ENCODE results near the gene MAPK8IP2.
A peak's percentile ranks its signal among the peaks of the same experiment; 100 is the strongest.
"Not testable (repeated sequence)": the region's sequence is repeated elsewhere in the genome, so short reads cannot be mapped to it uniquely, and the experiment has no call there.

MAPK8IP2 gene

DNA sequence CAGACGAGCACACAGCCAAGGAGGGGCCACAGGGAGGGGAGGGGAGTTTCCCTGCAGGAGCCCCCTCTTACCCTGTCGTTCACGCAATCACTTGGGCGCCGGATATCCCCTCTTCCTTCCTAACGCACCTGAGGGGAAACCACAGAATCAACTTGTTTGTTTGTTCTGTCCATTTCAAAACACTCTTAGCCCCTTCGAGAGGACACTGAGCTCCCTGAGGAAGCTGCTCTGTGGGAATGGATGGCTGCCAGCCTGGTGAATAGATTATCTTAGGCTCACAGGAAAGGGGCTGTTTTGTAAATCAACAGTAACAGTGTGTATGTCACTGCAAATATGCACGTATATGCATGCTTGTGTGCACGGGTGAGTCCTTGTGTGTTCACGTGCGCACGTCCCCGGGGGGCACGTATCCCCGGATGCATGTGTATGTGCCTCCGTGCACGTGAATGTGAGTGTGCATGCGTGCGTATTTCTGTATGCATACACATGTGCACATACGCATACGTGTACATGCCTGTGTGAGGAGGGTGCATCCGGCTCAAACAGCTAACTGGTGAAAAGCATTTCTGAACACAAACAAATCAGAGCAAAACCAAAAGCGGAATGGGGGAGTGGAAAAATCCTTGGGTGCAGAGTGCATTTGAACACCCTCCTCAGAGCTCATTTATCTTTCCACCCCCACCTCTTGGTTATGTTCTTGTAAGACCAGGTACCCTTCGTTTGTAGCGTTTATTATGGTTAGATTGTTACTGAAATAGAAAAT lies 20.2 kb downstream of the MAPK8IP2 start:
- peak; percentile 82 for DNase-seq

DNA sequence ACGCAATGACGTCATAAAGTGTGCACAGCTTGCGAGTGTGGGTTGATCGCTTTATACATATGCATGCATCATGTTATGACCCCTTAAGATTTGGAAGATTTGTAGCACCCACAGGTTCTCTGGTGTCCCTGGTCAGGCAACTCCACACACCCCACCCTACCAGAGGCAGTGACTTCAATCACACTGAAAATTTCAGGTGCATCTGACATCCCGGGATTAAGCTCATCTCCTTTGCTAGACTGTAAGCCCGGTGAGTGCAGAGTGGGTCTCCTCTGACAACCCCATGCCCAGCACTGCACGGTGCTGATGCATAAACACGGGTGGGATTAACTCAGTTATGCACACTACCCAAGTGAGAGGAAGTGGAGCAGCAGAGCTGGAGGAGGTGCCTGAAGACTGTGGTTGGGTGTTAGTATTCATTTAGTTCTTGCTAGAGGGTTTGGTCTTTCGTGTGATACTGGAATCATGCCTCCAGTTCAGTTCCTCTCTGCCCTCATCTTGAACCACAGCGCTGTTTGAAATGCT lies 20.8 kb downstream of the MAPK8IP2 start:
- DNase-seq, result peak; percentile 6

DNA sequence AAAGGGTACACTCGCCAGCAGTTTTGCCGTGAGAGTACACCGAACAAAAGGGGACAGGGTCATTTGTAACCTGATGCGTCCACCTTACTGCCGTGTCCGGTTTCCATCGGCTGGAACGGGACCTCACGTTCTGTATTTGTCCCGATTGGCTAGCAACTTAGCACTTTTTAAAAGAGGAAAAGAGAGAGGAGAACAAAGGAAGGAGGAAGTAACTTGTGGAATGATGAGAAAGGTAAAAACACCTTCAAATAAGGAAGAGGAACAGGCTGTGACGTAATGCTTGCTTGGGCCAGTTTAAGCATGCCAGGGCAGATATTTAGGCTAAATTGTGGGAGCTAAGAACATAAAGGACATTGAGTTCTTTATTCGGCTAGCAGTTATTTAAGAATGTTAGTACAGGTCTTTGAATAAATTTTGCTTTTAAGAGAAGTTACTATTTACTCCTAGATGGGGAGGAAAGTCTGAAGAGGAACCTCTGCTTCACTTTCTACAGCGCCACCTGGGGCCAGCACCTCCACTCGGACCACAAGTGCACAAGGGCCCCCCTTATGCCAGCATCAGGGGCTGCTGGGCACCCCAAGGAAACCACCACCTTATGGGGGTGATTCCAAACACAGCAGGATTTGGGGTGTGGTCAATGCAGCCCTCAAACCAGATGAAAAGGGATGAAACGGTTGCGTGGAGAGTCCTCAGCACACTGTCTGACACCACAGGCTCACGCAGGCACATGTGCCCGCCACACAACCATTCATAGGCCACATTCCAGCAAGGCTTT lies 21.5 kb downstream of the MAPK8IP2 start:
- no peak for DNase-seq

GRCh38 chr22:50622723-50623327 lies 22.2 kb downstream of the MAPK8IP2 start:
- peak; percentile 87 for DNase-seq

DNA sequence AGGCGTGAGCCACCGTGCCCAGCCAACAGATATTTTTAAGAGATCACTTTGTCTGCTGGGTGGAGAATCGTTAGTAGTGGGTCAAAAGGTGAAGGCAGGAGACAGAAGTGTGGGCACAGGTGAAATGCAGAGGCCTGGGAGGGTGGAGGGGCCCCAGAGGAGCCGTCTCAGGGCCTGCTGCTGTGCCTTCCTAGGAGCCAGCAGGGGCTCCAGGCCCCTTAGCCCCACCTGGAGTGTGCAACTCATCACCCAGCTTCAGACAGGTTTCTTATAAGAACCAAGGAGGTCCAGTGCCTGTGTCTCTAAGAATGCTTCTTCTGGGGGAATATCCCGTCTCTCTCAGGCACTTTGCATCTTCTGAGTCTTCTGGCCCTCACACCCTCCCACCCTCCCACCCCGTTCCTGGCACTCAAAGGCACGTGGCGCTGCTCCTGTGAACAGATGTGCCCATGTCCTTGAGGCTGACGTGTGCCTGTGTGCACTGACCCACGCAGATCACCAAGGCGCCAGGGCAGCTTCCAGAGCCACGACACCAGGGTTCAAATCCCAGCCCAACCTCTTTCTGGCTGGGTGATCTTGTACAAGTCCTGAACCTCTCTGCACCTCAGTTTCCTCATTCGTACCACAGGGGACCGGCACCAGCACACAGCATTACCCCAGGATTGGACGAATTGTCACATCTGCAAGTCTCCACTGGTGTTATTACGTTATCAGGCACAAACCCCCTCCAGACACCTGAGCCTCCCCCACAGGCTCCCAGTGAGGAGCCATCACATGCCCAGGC lies 23.9 kb downstream of the MAPK8IP2 start:
- DNase-seq, result peak; percentile 22

GRCh38 chr22:50625131-50625567 lies 24.6 kb downstream of the MAPK8IP2 start:
- no peak for DNase-seq

DNA sequence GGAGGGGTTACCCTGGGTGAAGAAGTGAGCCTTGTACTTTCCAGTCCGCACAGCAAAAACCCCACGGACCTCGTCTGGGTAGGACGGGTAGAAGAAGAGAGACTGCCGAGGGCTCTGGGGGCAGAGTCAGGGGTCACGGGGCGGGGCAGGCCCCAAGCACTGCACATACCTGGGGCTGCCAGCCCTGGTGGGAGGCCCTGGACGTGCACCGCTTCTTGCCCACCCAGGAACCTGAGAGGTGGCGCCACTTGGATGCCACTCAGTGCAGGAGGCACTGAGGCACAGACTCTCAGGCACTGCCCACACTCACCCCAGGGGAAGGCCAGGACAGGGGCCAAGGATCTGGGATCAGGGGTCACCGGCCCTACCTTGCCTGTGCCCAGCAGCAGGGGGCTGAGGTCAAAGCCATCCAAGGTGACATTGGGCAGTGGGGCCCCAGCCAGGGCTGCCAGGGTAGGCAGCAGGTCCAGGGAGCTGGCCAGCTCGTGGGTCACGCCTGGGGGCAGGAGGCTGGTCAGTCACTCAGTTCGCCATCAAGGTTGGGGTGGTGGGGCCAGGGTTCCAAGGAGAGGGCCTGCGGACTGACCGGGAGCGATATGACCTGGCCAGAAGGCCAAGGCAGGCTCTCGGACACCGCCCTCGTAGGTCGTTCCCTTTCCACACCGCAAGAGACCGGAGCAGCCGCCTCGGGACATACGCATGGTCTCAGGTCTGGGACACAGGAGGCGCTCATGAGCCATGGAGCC lies 25.1 kb downstream of the MAPK8IP2 start:
- no peak for DNase-seq

DNA sequence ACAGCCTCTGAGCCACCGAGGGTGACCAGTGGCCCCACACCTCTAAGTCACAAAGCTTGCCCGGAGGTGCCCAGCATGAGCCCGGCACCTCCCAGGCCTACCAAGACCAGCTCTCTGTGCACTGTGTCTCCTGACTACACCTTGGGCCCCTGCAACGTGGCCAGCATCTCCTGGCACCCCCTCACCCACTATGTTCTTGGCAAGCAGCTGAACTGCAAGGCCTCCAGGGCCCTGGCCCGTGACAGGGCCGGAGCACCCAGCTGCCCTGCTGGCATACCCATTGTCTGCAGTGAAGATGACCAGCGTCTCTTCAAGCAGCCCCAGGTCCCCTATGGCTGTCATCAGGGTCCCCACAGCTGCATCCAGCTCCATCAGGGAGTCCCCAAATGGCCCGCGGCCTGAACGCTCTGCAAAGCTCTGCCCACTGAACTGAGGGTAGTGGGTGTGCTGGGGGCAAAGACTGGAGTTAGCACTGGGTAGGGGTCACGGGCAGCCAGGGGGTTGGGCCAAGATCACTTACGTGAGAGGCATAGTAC lies 25.8 kb downstream of the MAPK8IP2 start:
- DNase-seq, result no peak

DNA sequence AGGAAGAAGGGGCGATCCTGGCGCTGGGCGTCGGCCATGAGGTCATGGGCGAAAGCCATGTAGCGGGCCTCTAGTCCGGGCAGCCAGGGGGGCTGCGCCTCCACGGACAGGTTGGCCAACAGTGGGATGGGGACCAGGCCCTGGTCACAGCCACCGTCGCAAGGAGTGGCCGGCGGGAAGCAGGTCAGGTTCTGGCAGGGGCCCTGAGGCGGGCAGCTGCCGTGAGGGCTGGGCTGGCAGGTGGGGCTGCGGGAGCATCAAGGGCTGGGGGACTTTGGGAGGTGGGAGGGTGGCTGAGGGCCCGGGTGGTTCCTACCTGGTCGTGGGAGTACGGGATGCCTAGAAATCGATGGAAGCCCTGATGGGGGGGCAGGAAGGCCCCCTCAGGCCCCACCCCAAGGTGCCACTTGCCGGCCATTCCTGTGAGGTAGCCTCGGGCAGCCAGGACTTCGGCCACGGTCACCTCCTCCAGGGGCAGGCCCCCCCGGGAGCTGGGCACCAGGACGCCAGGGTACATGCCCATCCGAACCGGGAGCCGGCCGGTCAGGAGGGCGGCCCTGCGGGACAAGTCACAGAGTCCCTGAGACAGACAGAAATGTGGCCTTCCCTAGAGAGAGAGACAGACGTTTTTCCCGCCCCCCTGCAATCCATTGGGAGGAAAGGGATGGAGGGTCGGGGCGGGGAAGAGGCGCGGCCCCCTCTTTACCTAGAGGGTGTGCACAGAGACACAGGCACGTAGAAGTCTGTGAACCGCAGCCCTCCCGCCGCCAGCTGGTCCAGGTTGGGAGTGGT lies 26.5 kb downstream of the MAPK8IP2 start:
- peak; percentile 29 for DNase-seq

- peak; percentile 73 for DNase-seq
Observed at GRCh38 chr22:50627642-50628542, 27.3 kb downstream of the MAPK8IP2 start, which contains the start of gene ARSA. TSS of gene ARSA (minus strand) at chr22:50628152. CDS start at chr22:50627779, 373 bp downstream.

DNA sequence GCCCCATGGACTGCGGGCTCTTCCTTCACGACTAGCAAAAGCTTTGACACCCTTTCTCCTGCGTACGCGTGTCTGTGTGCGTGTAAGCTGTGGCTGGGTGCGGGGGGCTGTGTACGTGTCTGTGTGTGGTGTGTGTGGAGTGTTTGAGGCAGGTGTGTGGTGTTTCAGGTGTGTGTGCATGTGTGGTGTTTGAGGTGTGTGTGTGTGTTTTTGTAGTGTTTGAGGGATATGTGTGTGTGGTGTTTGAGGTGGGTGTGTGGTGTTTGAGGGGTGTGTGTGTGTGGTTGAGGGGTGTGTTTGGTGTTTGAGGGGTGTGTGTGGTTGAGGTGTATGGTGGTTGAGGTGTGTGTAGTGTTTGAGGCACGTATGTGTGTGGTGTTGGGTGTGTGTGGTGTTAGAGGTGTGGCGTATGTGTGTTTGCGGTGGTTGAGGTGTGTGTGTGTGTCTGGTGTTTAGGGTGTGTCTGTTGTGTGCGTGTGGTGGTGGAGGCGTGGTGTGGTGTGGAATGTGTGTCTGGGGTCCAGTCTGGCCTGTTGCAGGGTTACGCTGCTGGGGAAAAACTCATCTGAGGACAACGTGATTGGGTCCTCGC lies 28.0 kb downstream of the MAPK8IP2 start:
- no peak for DNase-seq

DNA sequence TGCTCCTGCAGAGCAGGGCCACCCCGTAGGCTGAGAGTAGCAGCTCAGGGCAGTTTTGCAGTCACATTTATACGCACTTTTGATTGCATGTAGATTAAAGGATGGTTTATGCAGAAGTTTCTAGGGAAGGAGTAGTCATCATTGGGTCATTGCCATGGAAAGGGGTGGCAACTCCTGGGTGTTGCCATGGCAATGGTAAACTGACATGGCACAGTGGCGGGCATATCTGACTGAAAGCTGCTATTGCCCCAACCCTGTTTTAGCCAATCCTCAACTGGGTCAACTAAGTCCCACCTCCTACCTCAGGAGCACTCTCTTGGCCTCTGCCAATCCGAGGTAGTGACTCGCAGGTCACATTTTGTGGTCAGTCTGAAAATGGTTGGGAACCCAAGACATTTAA lies 29.8 kb downstream of the MAPK8IP2 start:
- peak; percentile 7 for DNase-seq

DNA sequence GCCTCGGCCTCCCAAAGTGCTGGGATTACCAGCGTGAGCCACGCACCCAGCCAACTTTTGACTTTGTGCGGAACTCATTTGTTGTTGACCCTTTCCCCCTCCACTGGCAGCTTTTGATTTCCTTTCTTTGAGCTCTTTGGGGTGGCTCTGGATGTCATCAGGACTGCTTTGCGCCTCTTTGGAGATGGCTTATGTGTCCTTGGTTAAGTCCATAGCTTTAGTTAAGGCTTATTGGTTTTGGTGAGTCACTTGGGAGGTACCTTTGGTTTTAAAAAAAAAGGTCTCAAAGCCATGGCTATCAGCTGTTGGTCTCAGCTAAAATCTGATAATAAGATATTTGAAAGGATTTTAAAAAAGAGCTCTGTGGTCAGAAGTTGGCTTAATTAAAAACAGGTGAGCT lies 32.5 kb downstream of the MAPK8IP2 start:
- no peak for DNase-seq

DNA sequence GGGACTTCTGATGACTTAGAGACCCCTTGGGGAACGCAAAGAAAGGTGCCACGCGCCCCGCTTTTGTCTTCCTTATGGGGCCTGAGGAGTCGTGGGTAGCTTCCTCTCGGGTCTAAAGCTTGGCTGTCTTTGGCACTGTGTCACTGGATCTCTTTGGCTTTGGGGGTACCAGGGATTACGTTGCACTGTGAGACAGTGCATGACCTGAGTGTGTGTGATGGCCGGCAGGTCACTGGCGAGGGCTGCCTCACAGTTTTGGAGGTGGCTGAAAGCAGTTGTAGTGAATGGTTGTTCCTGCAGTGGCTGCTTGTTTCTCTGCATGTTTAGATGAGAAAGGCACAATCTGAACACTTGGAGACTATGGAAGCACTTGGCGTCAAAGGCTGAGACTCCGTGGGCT lies 33.2 kb downstream of the MAPK8IP2 start:
- no peak for DNase-seq

GRCh38 chr22:50635591-50635990 lies 35.0 kb downstream of the MAPK8IP2 start:
- DNase-seq, result no peak

- not testable (repeated sequence) for DNase-seq
Observed at GRCh38 chr22:50640296-50640695, 39.7 kb downstream of the MAPK8IP2 start.

DNA sequence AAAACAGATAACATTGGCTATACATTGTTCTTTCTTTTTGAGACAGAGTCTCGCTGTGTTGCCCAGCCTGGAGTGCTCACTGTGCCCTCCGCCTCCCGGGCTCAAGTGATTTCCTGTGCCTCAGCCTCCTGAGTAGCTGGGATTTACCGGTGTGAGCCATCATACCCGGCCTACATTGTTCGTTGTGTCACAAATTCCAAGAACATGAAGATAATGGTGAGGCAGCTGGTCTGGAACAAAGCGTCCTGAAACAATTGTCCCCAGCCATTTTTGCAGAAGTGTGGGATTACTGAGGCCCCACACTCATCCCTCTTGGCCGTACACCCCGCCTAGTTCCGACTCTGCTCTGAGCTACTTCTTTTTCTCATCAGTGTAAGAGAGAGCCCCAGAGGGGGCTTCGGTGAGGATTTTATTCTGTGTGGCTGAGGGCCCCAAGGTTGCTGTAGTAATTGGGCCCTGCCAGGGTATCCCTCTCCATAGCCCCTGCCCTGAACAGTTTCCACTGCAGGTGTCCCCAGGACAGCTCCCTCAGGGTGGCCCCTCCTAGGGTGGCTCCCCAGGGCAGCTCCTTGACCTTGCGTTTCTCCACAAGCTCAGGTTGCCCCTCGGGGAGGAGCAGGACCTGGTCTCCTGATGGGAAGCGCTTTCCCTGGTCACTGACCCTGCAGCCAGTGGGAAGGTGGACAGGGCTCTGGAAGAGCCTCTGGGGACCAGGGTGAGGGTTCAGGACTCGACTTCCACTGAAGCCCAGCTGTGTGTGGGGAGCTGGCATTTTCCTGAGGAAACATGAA lies 40.5 kb downstream of the MAPK8IP2 start:
- DNase-seq, result no peak
